HFFc6 (cell line): ENCODE measurements around the gene IGIP. TPM values are rescaled to one million over a fixed set of nuclear protein-coding genes. Genes with fewer than 3 reads are reported as not detected.

ENCODE experiments used
- DNase-seq: peaks from one replicate; pipeline ENCODE4 v3.0.0-alpha.2; 2018
- H3K27ac Mint-ChIP-seq: 2 replicates; pipeline ENCODE4 v1.8.0; 2020; ENCODE audit warnings: mild to moderate bottlenecking, mixed read lengths
- H3K27me3 Mint-ChIP-seq: 2 replicates; pipeline ENCODE4 v1.8.0; 2021; ENCODE audit warnings: mild to moderate bottlenecking, moderate library complexity, mixed read lengths; ENCODE audit not compliant: insufficient read depth
- H3K36me3 Mint-ChIP-seq: 2 replicates; pipeline ENCODE4 v1.8.0; 2021; ENCODE audit warnings: low read depth, mixed read lengths
- H3K4me1 Mint-ChIP-seq: 2 replicates; pipeline ENCODE4 v1.8.0; 2020; ENCODE audit warnings: low read depth, mixed read lengths
- H3K4me3 Mint-ChIP-seq: 2 replicates; pipeline ENCODE4 v1.8.0; 2020; ENCODE audit warnings: mild to moderate bottlenecking, moderate library complexity, mixed read lengths
- H3K9me3 Mint-ChIP-seq: 2 replicates; pipeline ENCODE4 v1.8.0; 2020; ENCODE audit warnings: mild to moderate bottlenecking, mixed read lengths
- total RNA-seq, 6 experiments: library from RNA; stranded (reverse); fragmentation: NEBNext Ultra II Directional; extraction: Animal tissue kit (Norgen Biotek cat#: 25700); gene quantifications; 2 replicates in 1 of 6; 3 replicates in 5 of 6; pipeline ENCODE4 v1.2.3, GENCODE V29; 2021
- TF ChIP-seq, protein P1 (sequence below): fragments of 200-600 bp; sonication (generic); IDR thresholded peaks from 2 replicates; pipeline ENCODE4 v1.5.0; 2021; ENCODE audit warnings: antibody characterized with exemption, mild to moderate bottlenecking

The IGIP gene
- total RNA-seq, 6 experiments from 2014 or later: 3.4 to 8.4 (median 4.1) TPM

DNA sequence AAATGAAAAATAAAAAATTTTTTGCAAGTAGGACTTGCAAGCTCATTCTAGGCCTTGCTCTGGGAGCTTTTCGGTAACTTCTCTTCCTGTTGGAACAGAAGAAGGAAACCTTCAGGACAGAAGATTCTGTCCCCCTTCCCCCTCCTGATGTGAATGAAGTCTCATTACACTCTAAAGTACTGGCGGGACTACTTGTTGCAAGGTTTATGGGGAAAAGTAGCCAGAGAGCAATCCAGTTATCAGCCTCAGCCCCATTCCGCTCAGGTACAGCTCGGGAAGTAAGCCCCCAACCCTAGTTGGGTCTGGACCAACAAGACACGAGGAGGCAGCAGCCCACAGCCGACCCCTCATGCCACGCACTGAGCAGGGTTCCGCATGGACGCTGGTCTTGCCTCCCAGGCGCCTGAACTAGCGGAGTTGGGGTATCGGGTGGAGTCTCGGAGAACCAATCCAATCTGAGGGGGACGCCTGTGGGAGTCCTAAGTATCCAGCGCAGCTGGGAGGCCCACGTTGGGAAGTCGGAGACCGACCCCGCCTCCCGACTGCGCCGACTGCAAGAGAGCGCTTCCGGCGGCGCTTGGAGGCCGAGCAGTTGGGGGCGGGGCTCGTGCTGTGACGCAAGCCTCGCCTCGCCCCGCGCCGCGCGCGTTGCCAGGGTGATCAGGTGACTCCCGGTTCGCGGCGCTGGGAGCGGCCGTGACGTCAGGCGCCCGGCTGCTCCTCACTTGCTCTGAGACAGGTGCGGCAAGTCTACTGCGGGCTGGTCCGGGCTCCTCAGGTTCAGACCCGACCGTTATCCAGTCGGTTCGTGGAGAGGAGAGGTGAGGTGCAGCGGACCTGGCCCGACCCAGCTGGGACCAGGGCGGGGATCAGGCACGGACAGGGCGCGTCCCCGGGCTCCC is 49.0 kb downstream of the IGIP start, which contains the start of gene CYSTM1:
CYSTM1 (plus strand) TSS at position 724 of the 902 bp plus-strand sequence. CDS start 19,278 bp downstream, outside the sequence.
- H3K4me3 Mint-ChIP-seq: peak within 1 kb of the TSS; percentile 95
- no peaks in the 10 kb centered on the region for H3K9me3 Mint-ChIP-seq
- H3K27me3 Mint-ChIP-seq: no peaks in the 10 kb centered on the region; the same call in 1 of the 2 replicates
- H3K27ac Mint-ChIP-seq: peak within 1 kb of the TSS; percentile 90
- peaks cover 21% of the 10 kb centered on the region for H3K4me1 Mint-ChIP-seq
- TF ChIP-seq, protein P1, sequence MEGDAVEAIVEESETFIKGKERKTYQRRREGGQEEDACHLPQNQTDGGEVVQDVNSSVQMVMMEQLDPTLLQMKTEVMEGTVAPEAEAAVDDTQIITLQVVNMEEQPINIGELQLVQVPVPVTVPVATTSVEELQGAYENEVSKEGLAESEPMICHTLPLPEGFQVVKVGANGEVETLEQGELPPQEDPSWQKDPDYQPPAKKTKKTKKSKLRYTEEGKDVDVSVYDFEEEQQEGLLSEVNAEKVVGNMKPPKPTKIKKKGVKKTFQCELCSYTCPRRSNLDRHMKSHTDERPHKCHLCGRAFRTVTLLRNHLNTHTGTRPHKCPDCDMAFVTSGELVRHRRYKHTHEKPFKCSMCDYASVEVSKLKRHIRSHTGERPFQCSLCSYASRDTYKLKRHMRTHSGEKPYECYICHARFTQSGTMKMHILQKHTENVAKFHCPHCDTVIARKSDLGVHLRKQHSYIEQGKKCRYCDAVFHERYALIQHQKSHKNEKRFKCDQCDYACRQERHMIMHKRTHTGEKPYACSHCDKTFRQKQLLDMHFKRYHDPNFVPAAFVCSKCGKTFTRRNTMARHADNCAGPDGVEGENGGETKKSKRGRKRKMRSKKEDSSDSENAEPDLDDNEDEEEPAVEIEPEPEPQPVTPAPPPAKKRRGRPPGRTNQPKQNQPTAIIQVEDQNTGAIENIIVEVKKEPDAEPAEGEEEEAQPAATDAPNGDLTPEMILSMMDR: no peak
- H3K36me3 Mint-ChIP-seq: no peaks in the 10 kb centered on the region
- peak; percentile 83 for DNase-seq

GRCh38 chr5:140175367-140176030 is 49.8 kb downstream of the IGIP start:
- Mint-ChIP-seq H3K27ac (peak overlapping the region; percentile 90), H3K4me3 (peak overlapping the region; percentile 95), H3K4me1 (peaks cover 21% of the 10 kb centered on the region), H3K36me3 (no peaks in the 10 kb centered on the region), H3K27me3 (no peaks in the 10 kb centered on the region; the same call in 1 of the 2 replicates), H3K9me3 (no peaks in the 10 kb centered on the region)
- peak; percentile 50 for DNase-seq
- TF ChIP-seq, protein P1: peak; percentile 41; the same call in 1 of the 2 replicates

DNA sequence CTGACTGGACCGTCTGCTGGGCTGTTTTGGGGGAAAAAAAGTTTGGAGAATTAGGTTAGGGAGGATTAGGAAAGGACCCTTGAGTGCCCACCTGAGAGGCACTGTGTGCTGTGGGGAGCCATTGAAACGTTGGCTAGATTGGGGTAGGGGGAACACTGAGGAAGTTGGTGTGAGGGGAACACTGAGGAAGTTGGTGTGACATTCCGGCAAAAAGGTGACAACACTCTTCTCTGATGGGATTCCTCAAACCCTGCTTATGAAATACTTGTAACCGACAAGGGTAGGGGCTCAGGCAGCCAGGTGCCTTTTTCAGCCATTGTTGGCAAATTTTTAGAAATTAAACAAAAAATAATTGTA is 50.3 kb downstream of the IGIP start:
- TF ChIP-seq, protein P1: no peak
- peak overlapping the region; percentile 95 for H3K4me3 Mint-ChIP-seq

GRCh38 chr5:140178086-140178410 is 52.3 kb downstream of the IGIP start:
- no peak overlapping the region for H3K4me3 Mint-ChIP-seq
- no peaks in the 10 kb centered on the region; the same call in 1 of the 2 replicates for H3K27me3 Mint-ChIP-seq
- no peaks in the 10 kb centered on the region for H3K36me3 Mint-ChIP-seq

More for the DNA sequence above, 50.3 kb downstream of the IGIP start:
- Mint-ChIP-seq H3K36me3 (no peaks in the 10 kb centered on the region), H3K27ac (peak overlapping the region; percentile 89), H3K4me1 (peaks cover 21% of the 10 kb centered on the region), H3K27me3 (no peaks in the 10 kb centered on the region; the same call in 1 of the 2 replicates), H3K9me3 (no peaks in the 10 kb centered on the region)
- no peak for DNase-seq

GRCh38 chr5:140178482-140179116 is 52.9 kb downstream of the IGIP start:
- H3K4me1 Mint-ChIP-seq: peaks cover 37% of the 10 kb centered on the region
- no peak for DNase-seq
- no peak overlapping the region for H3K4me3 Mint-ChIP-seq
- H3K36me3 Mint-ChIP-seq: no peaks in the 10 kb centered on the region
- TF ChIP-seq, protein P1: no peak
- no peak overlapping the region for H3K27ac Mint-ChIP-seq
- no peaks in the 10 kb centered on the region; the same call in none of the 2 replicates for H3K27me3 Mint-ChIP-seq
- no peaks in the 10 kb centered on the region for H3K9me3 Mint-ChIP-seq

More at GRCh38 chr5:140178086-140178410, 52.3 kb downstream of the IGIP start:
- DNase-seq: no peak
- Mint-ChIP-seq H3K9me3 (no peaks in the 10 kb centered on the region), H3K4me1 (peaks cover 34% of the 10 kb centered on the region), H3K27ac (no peak overlapping the region)
- TF ChIP-seq, protein P1: no peak

Other genes with a start within 250 kb of the IGIP start
- gene NRG2, start 82.6 kb upstream of the IGIP start, total RNA-seq: under 1 TPM in 5 of 6 experiments, not detected in 1; 0.11 to 0.35 (median 0.19) TPM
- gene PURA, start 11.8 kb upstream of the IGIP start, total RNA-seq: 10 to 100 TPM; 21.1 to 26.1 (median 22.3) TPM
- gene CYSTM1, start 49.3 kb downstream of the IGIP start, total RNA-seq: 10 to 100 TPM; 11.6 to 16.7 (median 12.5) TPM
- gene PFDN1, start 177.2 kb downstream of the IGIP start, total RNA-seq: 10 to 100 TPM; 75.0 to 95.8 (median 89.0) TPM
- gene HBEGF, start 220.7 kb downstream of the IGIP start, total RNA-seq: 10 to 100 TPM in 1 of 6 experiments, 1 to 10 TPM in 5; 5.6 to 10.2 (median 6.9) TPM
- gene SLC4A9, start 234.3 kb downstream of the IGIP start, total RNA-seq: not detected